Lower leg skin (tissue), 3 donors: ENCODE data around the gene FOXP2.

ENCODE experiments used
- CTCF ChIP-seq, 3 donors: fragments of 450-650 bp; IDR thresholded peaks; one replicate each; pipeline ENCODE4 v1.5.1; 2016; ENCODE audit warnings: antibody characterized with exemption in 3 of 3, mild to moderate bottlenecking in 3 of 3, moderate library complexity in 2 of 3
- POLR2A ChIP-seq, 2 donors: fragments of 450-650 bp; IDR thresholded peaks; one replicate each; pipeline ENCODE4 v1.6.1; 2016 to 2017; ENCODE audit warnings: antibody characterized with exemption in 2 of 2, mild to moderate bottlenecking in 1 of 2, moderate library complexity in 1 of 2

DNA sequence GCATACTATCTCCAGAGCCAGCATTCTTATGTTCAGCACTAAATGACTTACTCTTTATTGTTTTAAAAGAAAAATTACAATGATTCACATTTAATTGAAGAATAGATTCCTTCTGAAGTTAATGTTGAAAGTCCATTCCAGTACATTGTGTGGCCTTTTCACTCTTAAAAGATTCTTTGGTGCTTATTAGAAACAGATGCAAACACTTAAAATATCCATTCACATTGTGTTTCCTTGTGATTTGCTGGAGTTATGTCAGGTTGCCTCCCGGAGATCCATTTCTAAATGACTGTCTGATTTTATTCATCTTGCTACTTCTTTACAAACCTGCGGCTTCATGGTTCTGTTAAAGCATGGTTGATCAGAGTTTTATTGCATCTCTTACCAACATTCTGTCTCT, 152.8 kb downstream of the FOXP2 start:
- TF ChIP-seq CTCF (IDR thresholded peaks at IDR 0.05) (no peak), POLR2A (IDR thresholded peaks at IDR 0.05) (no peak)
